HEK293T (cell line): Measurements from ENCODE around the gene PDE5A.

Experiments used
- ARNT ChIP-seq: fragments of 450-650 bp; IDR thresholded peaks from 2 replicates; pipeline ENCODE4 v1.6.1; 2017; ENCODE audit warnings: mild to moderate bottlenecking
- ELF4 ChIP-seq: fragments of 450-650 bp; IDR thresholded peaks from 2 replicates; pipeline ENCODE4 v1.6.1; 2017; ENCODE audit warnings: antibody characterized with exemption
- FOXA1 ChIP-seq: fragments of 450-650 bp; IDR thresholded peaks from 2 replicates; pipeline ENCODE4 v1.6.1; 2016; ENCODE audit warnings: mild to moderate bottlenecking
- FOXK2 ChIP-seq: fragments of 450-650 bp; IDR thresholded peaks from 2 replicates; pipeline ENCODE4 v1.6.1; 2016; ENCODE audit warnings: mild to moderate bottlenecking
- LEF1 ChIP-seq: fragments of 450-650 bp; IDR thresholded peaks from 2 replicates; pipeline ENCODE4 v1.6.1; 2017; ENCODE audit warnings: mild to moderate bottlenecking, borderline replicate concordance
- SP1 ChIP-seq: fragments of 450-650 bp; IDR thresholded peaks from 2 replicates; pipeline ENCODE4 v1.6.1; 2017

DNA sequence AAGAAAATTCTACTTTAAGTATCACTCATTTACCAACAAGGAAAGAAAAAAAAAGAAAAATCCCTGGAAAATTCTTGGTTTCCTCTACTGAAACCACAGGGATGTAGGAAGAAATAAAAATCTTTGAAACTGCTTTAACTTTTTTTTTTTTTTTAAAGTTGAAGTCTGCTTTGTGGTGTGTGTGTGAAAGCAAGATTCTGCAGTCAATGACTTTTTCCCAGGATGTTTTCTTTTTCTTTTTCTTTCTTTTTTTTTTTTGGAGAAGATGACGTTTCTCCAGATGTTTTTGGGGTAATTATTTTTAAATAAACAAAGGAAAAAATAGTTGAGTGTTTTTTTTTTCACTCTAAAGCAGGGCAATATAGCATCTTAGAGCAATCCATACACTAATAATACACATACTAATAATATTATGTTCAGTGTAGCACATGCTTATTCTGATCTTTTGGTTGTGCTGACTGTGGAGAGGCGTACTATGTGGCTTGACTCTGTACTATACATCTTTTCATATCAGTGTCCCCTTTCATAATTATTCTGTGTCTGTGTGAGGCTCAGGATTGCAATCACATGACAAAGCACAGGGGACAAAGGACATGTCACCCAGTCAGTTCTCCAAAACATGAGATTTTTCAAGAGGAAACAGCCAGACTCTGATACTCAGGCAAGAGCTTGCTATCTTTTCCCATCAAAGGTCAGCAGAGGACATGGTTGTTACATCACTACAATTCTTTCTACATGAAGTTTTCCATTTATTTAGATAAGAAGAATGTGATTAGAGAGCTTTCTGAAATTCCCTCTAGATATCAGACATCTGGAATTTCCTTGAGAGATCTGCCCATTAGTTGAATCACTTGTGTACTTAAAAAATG, 111.0 kb downstream of the PDE5A start:
- TF ChIP-seq ELF4, result no peak
- no peak for TF ChIP-seq SP1
- TF ChIP-seq ARNT, result no peak
- no peak for TF ChIP-seq FOXA1
- no peak for TF ChIP-seq FOXK2
- TF ChIP-seq LEF1, result no peak
